Measurements from ENCODE around the gene IZUMO1. TPM values are rescaled to one million over a fixed set of nuclear protein-coding genes. Genes with fewer than 3 reads are reported as not detected.
A peak's percentile ranks its signal among the peaks of the same experiment; 100 is the strongest.

The IZUMO1 gene
- total RNA-seq, 4 donors from 2014 or later: 2.1 TPM; not detected in 3

- H3K4me3 ChIP-seq: peak overlapping the region; percentile 41 to 56 (median 54)
- TF ChIP-seq POLR2A (IDR thresholded peaks at IDR 0.05) (no peak), CTCF (IDR thresholded peaks at IDR 0.05 in 4 of 5, conservative IDR thresholded peaks at IDR 0.05 in 1 of 5) (no peak)
- DNase-seq (no peak), ATAC-seq (no peak)
- in situ Hi-C loops (cut with MboI; ENCODE audit: low sequenced_read_pairs in 4 of 4): no loop called here
- H3K9me3 ChIP-seq: no peaks in the 10 kb centered on the region
- H3K27ac ChIP-seq: peak overlapping the region in 3 of 4 donors; percentile 66 to 71 (median 70)
- no peaks in the 10 kb centered on the region for H3K27me3 ChIP-seq
- peaks cover 21 to 29% of the 10 kb centered on the region in 2 donors for H3K4me1 ChIP-seq
- H3K36me3 ChIP-seq: no peaks in the 10 kb centered on the region
- intact Hi-C loops (cut with DNase I; ENCODE audit: low total_unique reads): no loop called here
These were observed 5.3 kb upstream of the IZUMO1 start for GRCh38 chr19:48751845-48752495.

- peak overlapping the region in 2 of 4 donors; percentile 38 to 70 for H3K27ac ChIP-seq
- DNase-seq (no peak), ATAC-seq (no peak)
- H3K9me3 ChIP-seq: no peaks in the 10 kb centered on the region
- H3K4me3 ChIP-seq: peak overlapping the region in 1 of 4 donors; percentile 55
- in situ Hi-C loops (cut with MboI; ENCODE audit: low sequenced_read_pairs in 4 of 4) (no loop called here), intact Hi-C loops (cut with DNase I; ENCODE audit: low total_unique reads) (no loop called here)
- TF ChIP-seq POLR2A (IDR thresholded peaks at IDR 0.05) (no peak), CTCF (IDR thresholded peaks at IDR 0.05 in 4 of 5, conservative IDR thresholded peaks at IDR 0.05 in 1 of 5) (no peak)
- H3K27me3 ChIP-seq: no peaks in the 10 kb centered on the region
- peaks cover 14 to 23% of the 10 kb centered on the region in 2 donors for H3K4me1 ChIP-seq
- no peaks in the 10 kb centered on the region for H3K36me3 ChIP-seq
These were observed 4.2 kb upstream of the IZUMO1 start for GRCh38 chr19:48750771-48751504.

GRCh38 chr19:48750351-48750750, 3.6 kb upstream of the IZUMO1 start:
- ATAC-seq (no peak), DNase-seq (no peak)
- intact Hi-C loops (cut with DNase I; ENCODE audit: low total_unique reads) (no loop called here), in situ Hi-C loops (cut with MboI; ENCODE audit: low sequenced_read_pairs in 4 of 4) (no loop called here)
- TF ChIP-seq POLR2A (IDR thresholded peaks at IDR 0.05) (no peak), CTCF (IDR thresholded peaks at IDR 0.05 in 4 of 5, conservative IDR thresholded peaks at IDR 0.05 in 1 of 5) (no peak)
- H3K9me3 ChIP-seq: no peaks in the 10 kb centered on the region
- H3K27me3 ChIP-seq: no peaks in the 10 kb centered on the region
- peak overlapping the region in 1 of 4 donors; percentile 1 for H3K27ac ChIP-seq
- no peak overlapping the region for H3K4me3 ChIP-seq
- no peaks in the 10 kb centered on the region for H3K36me3 ChIP-seq
- peaks cover 8 to 17% of the 10 kb centered on the region in 2 donors for H3K4me1 ChIP-seq

GRCh38 chr19:48749571-48750198, 3.0 kb upstream of the IZUMO1 start:
- TF ChIP-seq CTCF (IDR thresholded peaks at IDR 0.05 in 4 of 5, conservative IDR thresholded peaks at IDR 0.05 in 1 of 5): no peak
- no peak for ATAC-seq
- Histone ChIP-seq H3K9me3 (no peaks in the 10 kb centered on the region), H3K36me3 (no peaks in the 10 kb centered on the region), H3K4me1 (peaks cover 4 to 12% of the 10 kb centered on the region in 2 donors), H3K27me3 (no peaks in the 10 kb centered on the region), H3K27ac (peak overlapping the region in 1 of 4 donors; percentile 1), H3K4me3 (no peak overlapping the region)
- DNase-seq: no peak
- in situ Hi-C loops (cut with MboI; ENCODE audit: low sequenced_read_pairs in 4 of 4) (loop anchor here in 2 of 4 donors (10.0 to 25.0 kb wide), 2 partner anchors 105 to 112 kb away; partner anchors contain the start of genes CA11 (in 2 of the 2) and DBP (in 1 of the 2)), intact Hi-C loops (cut with DNase I; ENCODE audit: low total_unique reads) (no loop called here)

All from gastrocnemius medialis (tissue), 4 donors.